Activated T-cell treated with anti-CD3 and anti-CD28 coated beads, Interleukin-2, amount 50 U/mL, for 72 hours (primary cell): Measurements from ENCODE around the gene ASTN2. TPM values are rescaled to one million over a fixed set of nuclear protein-coding genes. Genes with fewer than 3 reads are reported as not detected.

Experiments
- ATAC-seq, 2 donors: fragments of 150-1000 bp; cut with Tn5 transposase; replicated peaks in 1 of 2; 2 replicates each; pipeline ENCODE4 v1.10.0; 2021; ENCODE audit warnings: moderate library complexity in 2 of 2, mild to moderate bottlenecking in 1 of 2
- DNase-seq, 2 donors: peaks; one replicate each; pipeline ENCODE4 v3.0.0; 2021 to 2022; ENCODE audit warnings: mixed read lengths in 1 of 2
- H3K27ac Mint-ChIP-seq: one replicate; pipeline ENCODE4 v1.8.0; 2022; ENCODE audit warnings: mild to moderate bottlenecking, moderate library complexity, mixed read lengths
- H3K27me3 Mint-ChIP-seq: one replicate; pipeline ENCODE4 v1.8.0; 2022; ENCODE audit warnings: low read depth, mixed read lengths
- H3K36me3 Mint-ChIP-seq, 2 donors: one replicate each; pipeline ENCODE4 v1.8.0; 2022; ENCODE audit warnings: mixed read lengths in 2 of 2, mild to moderate bottlenecking in 1 of 2; ENCODE audit not compliant: insufficient read depth in 2 of 2
- H3K4me1 Mint-ChIP-seq: one replicate; pipeline ENCODE4 v1.8.0; 2022; ENCODE audit warnings: low read depth, mixed read lengths
- H3K4me3 Mint-ChIP-seq, 2 donors: one replicate each; pipeline ENCODE4 v1.8.0; 2022; ENCODE audit warnings: mild to moderate bottlenecking in 2 of 2, mixed read lengths in 2 of 2, moderate library complexity in 2 of 2
- H3K9me3 Mint-ChIP-seq, 2 donors: one replicate each; pipeline ENCODE4 v1.8.0; 2022; ENCODE audit warnings: mixed read lengths in 2 of 2
- total RNA-seq, 2 donors: library from RNA; stranded (reverse); gene quantifications; one replicate each; pipeline ENCODE4 v1.2.3, GENCODE V29; 2022

The ASTN2 gene
- total RNA-seq, 2 donors from 2014 or later = 4.2 to 5.6 TPM

GRCh38 chr9:117028103-117028858 lies 386.6 kb downstream of the ASTN2 start:
- H3K27ac Mint-ChIP-seq = no peak overlapping the region
- peaks cover 3 to 9% of the 10 kb centered on the region in 2 donors for H3K9me3 Mint-ChIP-seq
- no peaks in the 10 kb centered on the region for H3K4me1 Mint-ChIP-seq
- H3K4me3 Mint-ChIP-seq = no peak overlapping the region
- H3K27me3 Mint-ChIP-seq = no peaks in the 10 kb centered on the region
- no peaks in the 10 kb centered on the region for H3K36me3 Mint-ChIP-seq
- DNase-seq = no peak
- ATAC-seq = no peak

GRCh38 chr9:117021906-117022305 lies 393.0 kb downstream of the ASTN2 start:
- Mint-ChIP-seq H3K9me3 (peaks cover 3 to 4% of the 10 kb centered on the region in 2 donors), H3K4me3 (no peak overlapping the region), H3K36me3 (no peaks in the 10 kb centered on the region), H3K27me3 (no peaks in the 10 kb centered on the region), H3K4me1 (no peaks in the 10 kb centered on the region), H3K27ac (no peak overlapping the region)
- DNase-seq (no peak), ATAC-seq (no peak)

GRCh38 chr9:117018966-117019617 lies 395.8 kb downstream of the ASTN2 start:
- H3K4me3 Mint-ChIP-seq = no peak overlapping the region
- no peak for ATAC-seq
- H3K4me1 Mint-ChIP-seq = no peaks in the 10 kb centered on the region
- no peaks in the 10 kb centered on the region for H3K36me3 Mint-ChIP-seq
- no peak overlapping the region for H3K27ac Mint-ChIP-seq
- peaks cover 0 to 4% of the 10 kb centered on the region in 2 donors for H3K9me3 Mint-ChIP-seq
- H3K27me3 Mint-ChIP-seq = no peaks in the 10 kb centered on the region
- no peak for DNase-seq

- no peaks in the 10 kb centered on the region for H3K4me1 Mint-ChIP-seq
- H3K27ac Mint-ChIP-seq = no peak overlapping the region
- peaks cover 1 to 2% of the 10 kb centered on the region in 2 donors for H3K9me3 Mint-ChIP-seq
- H3K36me3 Mint-ChIP-seq = no peaks in the 10 kb centered on the region
- ATAC-seq = no peak
- H3K27me3 Mint-ChIP-seq = no peaks in the 10 kb centered on the region
- DNase-seq = no peak
- no peak overlapping the region for H3K4me3 Mint-ChIP-seq
Observed at GRCh38 chr9:117017414-117017985, 397.4 kb downstream of the ASTN2 start.

GRCh38 chr9:117014061-117014460 lies 400.8 kb downstream of the ASTN2 start:
- ATAC-seq (no peak), DNase-seq (no peak)
- H3K36me3 Mint-ChIP-seq = no peaks in the 10 kb centered on the region
- H3K9me3 Mint-ChIP-seq = peaks cover 2 to 4% of the 10 kb centered on the region in 2 donors
- no peak overlapping the region for H3K27ac Mint-ChIP-seq
- H3K27me3 Mint-ChIP-seq = no peaks in the 10 kb centered on the region
- H3K4me3 Mint-ChIP-seq = no peak overlapping the region
- no peaks in the 10 kb centered on the region for H3K4me1 Mint-ChIP-seq

GRCh38 chr9:117013440-117013995 lies 401.3 kb downstream of the ASTN2 start:
- Mint-ChIP-seq H3K4me3 (no peak overlapping the region), H3K36me3 (no peaks in the 10 kb centered on the region), H3K4me1 (no peaks in the 10 kb centered on the region), H3K27me3 (no peaks in the 10 kb centered on the region), H3K27ac (no peak overlapping the region), H3K9me3 (peaks cover 2 to 4% of the 10 kb centered on the region in 2 donors)
- ATAC-seq = no peak
- no peak for DNase-seq

- Mint-ChIP-seq H3K27me3 (no peaks in the 10 kb centered on the region), H3K27ac (no peak overlapping the region), H3K9me3 (peaks cover 7 to 9% of the 10 kb centered on the region in 2 donors), H3K4me1 (no peaks in the 10 kb centered on the region), H3K4me3 (no peak overlapping the region), H3K36me3 (peaks cover 0 to 5% of the 10 kb centered on the region in 2 donors)
- DNase-seq (no peak), ATAC-seq (no peak)
Observed at GRCh38 chr9:117010061-117010460, 404.8 kb downstream of the ASTN2 start.

GRCh38 chr9:117008876-117009275 lies 406.0 kb downstream of the ASTN2 start:
- Mint-ChIP-seq H3K9me3 (peaks cover 7 to 8% of the 10 kb centered on the region in 2 donors), H3K4me3 (no peak overlapping the region), H3K4me1 (no peaks in the 10 kb centered on the region), H3K27ac (no peak overlapping the region), H3K27me3 (no peaks in the 10 kb centered on the region), H3K36me3 (peaks cover 0 to 5% of the 10 kb centered on the region in 2 donors)
- DNase-seq = no peak
- no peak for ATAC-seq

- H3K27me3 Mint-ChIP-seq = no peaks in the 10 kb centered on the region
- H3K9me3 Mint-ChIP-seq = peaks cover 6 to 8% of the 10 kb centered on the region in 2 donors
- H3K4me1 Mint-ChIP-seq = no peaks in the 10 kb centered on the region
- DNase-seq (no peak), ATAC-seq (no peak)
- peaks cover 0 to 5% of the 10 kb centered on the region in 2 donors for H3K36me3 Mint-ChIP-seq
- H3K27ac Mint-ChIP-seq = no peak overlapping the region
- H3K4me3 Mint-ChIP-seq = no peak overlapping the region
Observed at GRCh38 chr9:117008461-117008860, 406.4 kb downstream of the ASTN2 start.

GRCh38 chr9:117002686-117003085 lies 412.2 kb downstream of the ASTN2 start:
- Mint-ChIP-seq H3K36me3 (peaks cover 0 to 5% of the 10 kb centered on the region in 2 donors), H3K4me3 (no peak overlapping the region), H3K27ac (no peak overlapping the region), H3K27me3 (no peaks in the 10 kb centered on the region), H3K9me3 (peaks cover 5 to 11% of the 10 kb centered on the region in 2 donors), H3K4me1 (no peaks in the 10 kb centered on the region)
- DNase-seq = no peak
- ATAC-seq = no peak

GRCh38 chr9:117000834-117001233 lies 414.0 kb downstream of the ASTN2 start:
- no peak for DNase-seq
- no peaks in the 10 kb centered on the region for H3K4me1 Mint-ChIP-seq
- H3K27ac Mint-ChIP-seq = no peak overlapping the region
- peaks cover 0 to 3% of the 10 kb centered on the region in 2 donors for H3K36me3 Mint-ChIP-seq
- H3K27me3 Mint-ChIP-seq = no peaks in the 10 kb centered on the region
- peaks cover 2 to 10% of the 10 kb centered on the region in 2 donors for H3K9me3 Mint-ChIP-seq
- no peak overlapping the region for H3K4me3 Mint-ChIP-seq
- ATAC-seq = no peak

- no peak overlapping the region for H3K4me3 Mint-ChIP-seq
- no peak overlapping the region for H3K27ac Mint-ChIP-seq
- ATAC-seq (no peak), DNase-seq (no peak)
- no peaks in the 10 kb centered on the region for H3K36me3 Mint-ChIP-seq
- H3K4me1 Mint-ChIP-seq = no peaks in the 10 kb centered on the region
- H3K27me3 Mint-ChIP-seq = no peaks in the 10 kb centered on the region
- H3K9me3 Mint-ChIP-seq = peaks cover 0 to 8% of the 10 kb centered on the region in 2 donors
Observed at GRCh38 chr9:117000196-117000723, 414.6 kb downstream of the ASTN2 start.

- no peak for DNase-seq
- Mint-ChIP-seq H3K36me3 (no peaks in the 10 kb centered on the region), H3K27me3 (no peaks in the 10 kb centered on the region), H3K4me3 (no peak overlapping the region), H3K27ac (no peak overlapping the region), H3K4me1 (no peaks in the 10 kb centered on the region), H3K9me3 (peaks cover 0 to 8% of the 10 kb centered on the region in 2 donors)
- no peak for ATAC-seq
Observed at GRCh38 chr9:116998305-116998704, 416.6 kb downstream of the ASTN2 start.
